Fibroblast of the aortic adventitia (primary cell): ENCODE data around the gene LTBP1. TPM values are rescaled to one million over a fixed set of nuclear protein-coding genes. Genes with fewer than 3 reads are reported as not detected.

ENCODE experiments used
- DNase-seq: peaks from one replicate; pipeline ENCODE4 v3.0.0-alpha.2; 2010; ENCODE audit warnings: low read depth
- H3K4me3 ChIP-seq: 2 replicates; pipeline ENCODE4 v1.5.1; 2011; ENCODE audit warnings: low read depth, mild to moderate bottlenecking, control low read depth, low read length, moderate library complexity
- total RNA-seq: library from RNA; depleted of rRNA; stranded (reverse); fragments of >200 nt; gene quantifications from 2 replicates; pipeline ENCODE4 v1.2.3, GENCODE V29; 2012; ENCODE audit warnings: low replicate concordance
- TF ChIP-seq, protein P1 (sequence below): IDR thresholded peaks from 2 replicates; pipeline ENCODE4 v1.5.1; 2011; ENCODE audit warnings: mild to moderate bottlenecking, low read length, control low read depth, inconsistent platforms; ENCODE audit not compliant: insufficient read depth

Gene LTBP1
- total RNA-seq, 1 donor: 947 TPM

DNA sequence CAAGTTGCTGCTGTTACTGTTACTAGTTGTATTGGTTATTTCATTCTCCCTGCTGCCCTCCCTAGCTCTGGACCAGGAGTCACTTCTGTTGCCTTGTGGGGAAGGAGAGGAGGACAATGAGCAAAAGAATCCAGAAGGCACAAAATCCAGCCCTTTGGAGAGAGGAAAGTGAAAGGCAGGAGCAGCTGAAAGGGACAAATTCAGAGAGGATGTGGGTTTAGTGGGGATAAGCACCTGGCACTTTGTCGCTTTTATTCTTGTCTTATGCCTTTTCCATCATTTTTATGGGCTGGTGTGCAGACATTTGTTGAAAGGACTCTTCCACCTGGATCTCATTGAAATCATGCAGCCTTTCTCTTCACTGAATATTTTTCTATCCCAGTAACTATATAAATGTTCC, 24.3 kb upstream of the LTBP1 start:
- TF ChIP-seq, protein P1, sequence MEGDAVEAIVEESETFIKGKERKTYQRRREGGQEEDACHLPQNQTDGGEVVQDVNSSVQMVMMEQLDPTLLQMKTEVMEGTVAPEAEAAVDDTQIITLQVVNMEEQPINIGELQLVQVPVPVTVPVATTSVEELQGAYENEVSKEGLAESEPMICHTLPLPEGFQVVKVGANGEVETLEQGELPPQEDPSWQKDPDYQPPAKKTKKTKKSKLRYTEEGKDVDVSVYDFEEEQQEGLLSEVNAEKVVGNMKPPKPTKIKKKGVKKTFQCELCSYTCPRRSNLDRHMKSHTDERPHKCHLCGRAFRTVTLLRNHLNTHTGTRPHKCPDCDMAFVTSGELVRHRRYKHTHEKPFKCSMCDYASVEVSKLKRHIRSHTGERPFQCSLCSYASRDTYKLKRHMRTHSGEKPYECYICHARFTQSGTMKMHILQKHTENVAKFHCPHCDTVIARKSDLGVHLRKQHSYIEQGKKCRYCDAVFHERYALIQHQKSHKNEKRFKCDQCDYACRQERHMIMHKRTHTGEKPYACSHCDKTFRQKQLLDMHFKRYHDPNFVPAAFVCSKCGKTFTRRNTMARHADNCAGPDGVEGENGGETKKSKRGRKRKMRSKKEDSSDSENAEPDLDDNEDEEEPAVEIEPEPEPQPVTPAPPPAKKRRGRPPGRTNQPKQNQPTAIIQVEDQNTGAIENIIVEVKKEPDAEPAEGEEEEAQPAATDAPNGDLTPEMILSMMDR: no peak
- H3K4me3 ChIP-seq: no peak overlapping the region
- DNase-seq: no peak

DNA sequence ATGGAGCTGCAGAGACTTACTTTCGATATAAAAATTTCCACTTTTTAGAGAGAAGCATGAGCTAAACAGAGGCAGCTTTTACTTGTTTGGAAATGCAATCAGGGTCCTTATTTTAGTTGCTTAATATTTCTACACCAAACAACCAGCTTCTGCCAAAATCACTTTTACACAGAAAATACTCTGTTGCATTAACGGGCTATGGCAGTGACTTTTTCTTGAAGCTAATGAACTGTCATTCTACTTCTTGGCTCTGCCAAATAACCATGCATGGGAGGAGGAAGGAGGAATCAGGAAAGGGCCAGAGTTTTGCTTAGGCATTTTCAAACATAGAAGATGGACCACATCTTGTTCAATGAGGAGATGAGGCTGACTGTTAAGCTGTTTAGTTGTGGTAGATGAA, 23.6 kb upstream of the LTBP1 start:
- no peak overlapping the region for H3K4me3 ChIP-seq
- DNase-seq: no peak
- TF ChIP-seq, protein P1: no peak

DNA sequence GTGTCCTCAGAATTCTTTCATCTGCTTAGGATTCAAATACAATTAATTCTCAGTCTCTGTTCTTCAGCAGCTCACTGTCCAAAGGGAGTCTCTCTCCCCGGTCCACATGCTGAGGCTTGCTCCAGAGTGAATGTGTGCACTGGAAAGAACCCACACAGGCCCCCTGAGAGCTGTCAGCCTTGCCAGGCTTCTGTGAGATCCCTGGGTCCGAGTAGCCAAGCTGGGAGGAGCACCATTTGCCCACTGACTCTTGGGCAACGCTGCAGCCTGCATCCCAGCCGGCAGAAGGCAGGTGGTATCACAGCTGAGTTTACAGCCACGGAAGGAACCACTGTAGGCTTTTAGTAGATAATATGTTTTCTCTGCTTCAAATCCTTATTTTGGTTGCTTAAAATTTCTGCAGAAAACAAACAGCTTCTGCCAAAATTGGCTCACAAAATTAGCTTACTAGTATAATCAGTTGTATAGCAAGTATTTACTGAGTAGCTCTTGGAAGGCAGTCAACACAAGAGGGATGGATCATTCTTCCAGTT, 21.4 kb upstream of the LTBP1 start:
- no peak overlapping the region for H3K4me3 ChIP-seq
- no peak for DNase-seq
- TF ChIP-seq, protein P1: no peak

- TF ChIP-seq, protein P1: no peak
- H3K4me3 ChIP-seq: no peak overlapping the region
- DNase-seq: no peak
These were observed 20.6 kb upstream of the LTBP1 start for GRCh38 chr2:32925976-32926707.

GRCh38 chr2:32926708-32927084, 20.1 kb upstream of the LTBP1 start:
- peak; percentile 84 for DNase-seq
- TF ChIP-seq, protein P1: no peak

DNA sequence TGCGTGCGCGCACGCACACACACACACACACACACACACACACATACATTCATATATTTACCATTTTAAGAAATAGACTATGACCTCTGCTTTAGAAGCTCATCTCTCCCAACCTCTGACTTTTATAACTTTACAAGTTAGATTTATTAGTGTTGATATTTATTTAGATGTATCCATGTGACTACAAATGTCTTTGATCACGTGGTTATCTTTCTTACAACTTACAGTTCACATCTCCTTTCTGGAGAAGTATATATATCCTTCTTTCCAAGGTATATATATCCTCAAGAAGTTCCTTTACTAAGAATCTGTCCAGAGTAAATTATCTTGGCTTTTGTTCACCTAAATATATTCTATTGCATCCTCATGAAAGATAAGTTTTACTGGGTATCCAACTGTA, 16.3 kb upstream of the LTBP1 start:
- no peak for DNase-seq
- TF ChIP-seq, protein P1: no peak

More at GRCh38 chr2:32926708-32927084, 20.1 kb upstream of the LTBP1 start:
- H3K4me3 ChIP-seq: no peak overlapping the region

More for the DNA sequence above, 16.3 kb upstream of the LTBP1 start:
- H3K4me3 ChIP-seq: no peak overlapping the region
